Fibroblast of skin of scalp (primary cell): ENCODE data around the gene NUBPL. TPM values are rescaled to one million over a fixed set of nuclear protein-coding genes. Genes with fewer than 3 reads are reported as not detected.

ENCODE experiments used
- DNase-seq: peaks from one replicate; pipeline ENCODE4 v3.0.0-alpha.2; 2013
- polyA plus RNA-seq, 2 experiments: library from polyadenylated mRNA; unstranded; fragments of 120-200 nt; gene quantifications; one replicate each; pipeline ENCODE4 v1.2.1, GENCODE V29; 2013; ENCODE audit not compliant: insufficient read length in 2 of 2

Gene NUBPL, protein sequence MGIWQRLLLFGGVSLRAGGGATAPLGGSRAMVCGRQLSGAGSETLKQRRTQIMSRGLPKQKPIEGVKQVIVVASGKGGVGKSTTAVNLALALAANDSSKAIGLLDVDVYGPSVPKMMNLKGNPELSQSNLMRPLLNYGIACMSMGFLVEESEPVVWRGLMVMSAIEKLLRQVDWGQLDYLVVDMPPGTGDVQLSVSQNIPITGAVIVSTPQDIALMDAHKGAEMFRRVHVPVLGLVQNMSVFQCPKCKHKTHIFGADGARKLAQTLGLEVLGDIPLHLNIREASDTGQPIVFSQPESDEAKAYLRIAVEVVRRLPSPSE
- polyA plus RNA-seq (2013, experiment 1 of 2; ENCODE audit: insufficient read length), result 8.0 TPM
- polyA plus RNA-seq (2013, experiment 2 of 2; ENCODE audit: insufficient read length), result 8.0 TPM

GRCh38 chr14:31561155-31561846 lies at the start of gene NUBPL:
NUBPL (plus strand) TSS chr14:31561404; CDS start chr14:31561440, 36 bp downstream.
- DNase-seq, result peak; percentile 95

DNA sequence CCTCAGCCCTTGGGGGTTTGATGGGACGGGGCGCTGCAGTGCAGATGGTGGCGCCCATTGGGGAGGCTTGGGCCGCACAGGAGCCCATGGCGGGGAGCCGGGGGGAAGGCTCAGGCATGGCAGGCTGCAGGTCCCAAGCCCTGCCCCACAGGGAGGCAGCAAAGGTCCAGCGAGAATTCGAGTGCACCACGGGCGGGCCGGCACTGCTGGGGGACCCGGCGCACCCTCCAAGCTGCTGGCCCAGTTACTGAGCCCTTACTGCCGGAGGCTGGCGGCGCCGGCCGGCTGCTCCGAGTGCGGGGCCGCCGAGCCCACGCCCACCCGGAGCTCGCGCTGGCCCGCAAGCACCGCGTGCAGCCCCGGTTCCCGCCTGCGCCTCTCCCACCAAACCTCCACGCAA lies 34.1 kb upstream of the NUBPL start:
- DNase-seq, result no peak

- DNase-seq, result no peak
Measured at GRCh38 chr14:31527546-31527945, 33.7 kb upstream of the NUBPL start.

GRCh38 chr14:31529053-31529452 lies 32.2 kb upstream of the NUBPL start:
- DNase-seq, result no peak

GRCh38 chr14:31530136-31530535 lies 31.1 kb upstream of the NUBPL start:
- DNase-seq, result no peak

GRCh38 chr14:31536201-31536960 lies 24.8 kb upstream of the NUBPL start:
- no peak for DNase-seq

DNA sequence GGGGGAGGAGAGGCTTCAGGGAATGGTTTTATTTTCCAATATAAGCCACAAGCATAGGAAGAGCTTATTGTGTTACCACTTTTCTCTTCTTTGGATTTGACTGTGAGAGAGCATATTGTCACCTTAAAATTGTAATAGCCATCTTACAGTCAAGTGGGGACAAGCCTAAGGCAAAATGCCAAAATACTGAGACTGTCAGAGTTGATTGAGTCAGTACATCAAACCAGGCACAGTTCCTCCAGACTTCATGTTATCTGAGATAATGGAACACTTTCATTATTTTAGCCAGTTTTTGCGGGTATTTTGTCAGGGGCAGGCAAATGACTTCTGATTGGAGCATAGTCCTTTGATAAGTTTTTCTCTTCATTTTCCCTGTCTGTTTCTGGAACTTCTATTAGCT lies 19.5 kb upstream of the NUBPL start:
- no peak for DNase-seq

DNA sequence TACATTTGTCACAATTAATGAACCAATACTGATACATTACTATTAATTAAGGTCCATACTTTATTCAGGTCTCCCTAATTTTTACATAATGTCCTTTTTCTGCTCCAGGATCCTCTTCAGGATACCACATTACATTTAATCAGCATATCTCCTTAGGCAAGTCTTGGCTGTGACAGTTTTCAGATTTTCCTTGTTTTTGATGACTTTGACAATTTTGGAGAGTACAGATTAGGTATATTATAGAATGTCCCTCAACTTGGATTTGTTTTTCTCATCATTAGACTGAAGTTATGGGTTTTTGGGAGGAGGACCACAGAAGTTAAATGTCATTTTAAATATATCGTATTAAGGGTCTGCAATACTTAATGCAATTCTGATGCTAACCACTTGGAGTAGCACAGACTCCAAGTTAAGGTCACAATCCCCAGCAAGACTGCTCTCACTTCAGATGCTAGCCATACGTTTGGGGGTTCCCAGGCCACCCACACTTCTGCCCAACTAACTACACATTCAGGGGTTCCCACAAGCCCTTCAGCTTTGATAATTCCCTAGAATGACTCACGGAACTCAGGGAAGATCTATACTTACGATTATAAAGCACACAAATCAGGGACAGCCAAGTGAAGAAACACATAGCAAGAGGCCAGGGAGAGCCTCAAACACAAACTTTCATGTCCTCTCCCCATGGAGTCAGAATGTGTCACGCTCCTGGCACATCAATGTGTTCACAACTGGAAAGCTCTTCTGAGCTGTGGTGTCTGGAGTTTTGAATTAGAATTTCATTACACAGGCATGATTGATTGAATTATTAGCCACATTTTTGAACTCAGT lies 17.0 kb upstream of the NUBPL start:
- DNase-seq, result no peak

GRCh38 chr14:31544816-31545215 lies 16.4 kb upstream of the NUBPL start:
- no peak for DNase-seq

GRCh38 chr14:31545328-31545727 lies 15.9 kb upstream of the NUBPL start:
- no peak for DNase-seq

DNA sequence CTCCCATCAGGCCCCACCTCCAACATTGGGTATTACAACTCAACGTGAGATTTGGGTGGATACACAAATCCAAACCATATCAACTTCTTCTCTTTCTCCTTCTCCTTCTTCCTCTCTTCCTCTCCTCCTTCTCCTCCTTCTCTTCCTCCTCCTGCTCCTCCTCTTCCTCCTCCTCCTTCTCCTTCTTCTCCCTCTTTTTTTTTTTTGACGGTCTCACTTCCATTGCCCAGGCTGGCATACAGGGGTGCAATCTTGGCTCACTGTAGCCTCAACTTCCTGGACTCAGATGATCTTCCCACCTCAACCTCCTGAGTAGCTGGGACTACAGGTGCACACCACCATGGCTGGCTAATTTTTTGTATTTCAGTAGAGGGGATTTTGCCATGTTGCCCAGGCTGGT lies 11.4 kb upstream of the NUBPL start:
- no peak for DNase-seq

DNA sequence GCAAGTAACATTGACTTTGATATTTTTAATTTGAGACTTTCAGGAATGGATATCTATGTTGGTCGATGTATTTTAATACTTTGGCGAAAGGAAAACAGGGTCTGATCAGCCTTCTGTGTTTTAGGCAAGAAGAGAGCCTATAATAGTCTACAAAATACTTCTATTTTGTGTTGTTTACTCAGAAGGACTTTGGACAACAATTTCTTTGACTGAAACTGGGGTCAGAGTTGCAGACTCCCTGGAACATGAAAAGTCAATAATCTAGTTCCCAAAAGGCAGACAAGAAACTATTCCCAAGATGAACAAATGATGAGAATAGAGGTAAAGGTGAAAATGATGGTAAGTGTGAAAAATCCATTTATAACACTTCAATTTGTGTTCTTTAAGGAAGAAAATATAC lies 10.6 kb upstream of the NUBPL start:
- DNase-seq, result no peak

DNA sequence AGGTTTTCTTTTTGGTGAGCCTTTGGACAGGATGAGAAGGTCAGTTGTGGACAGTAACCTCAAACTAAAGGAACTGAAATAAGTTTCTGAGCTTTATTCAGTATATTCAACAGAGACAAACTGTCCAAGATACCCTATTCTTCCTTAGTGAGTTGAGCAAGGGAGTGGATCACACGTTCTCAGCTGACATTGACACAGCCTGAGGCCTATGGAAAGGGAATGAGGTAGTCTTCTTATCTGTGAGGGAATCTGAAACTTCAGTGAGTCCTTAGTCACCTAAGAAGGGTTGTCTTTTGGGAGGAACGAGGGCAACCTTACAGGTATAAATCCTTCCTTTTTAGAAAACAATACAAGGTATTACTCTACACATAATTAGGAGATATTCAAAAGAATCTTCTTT lies 5.0 kb upstream of the NUBPL start:
- DNase-seq, result no peak

DNA sequence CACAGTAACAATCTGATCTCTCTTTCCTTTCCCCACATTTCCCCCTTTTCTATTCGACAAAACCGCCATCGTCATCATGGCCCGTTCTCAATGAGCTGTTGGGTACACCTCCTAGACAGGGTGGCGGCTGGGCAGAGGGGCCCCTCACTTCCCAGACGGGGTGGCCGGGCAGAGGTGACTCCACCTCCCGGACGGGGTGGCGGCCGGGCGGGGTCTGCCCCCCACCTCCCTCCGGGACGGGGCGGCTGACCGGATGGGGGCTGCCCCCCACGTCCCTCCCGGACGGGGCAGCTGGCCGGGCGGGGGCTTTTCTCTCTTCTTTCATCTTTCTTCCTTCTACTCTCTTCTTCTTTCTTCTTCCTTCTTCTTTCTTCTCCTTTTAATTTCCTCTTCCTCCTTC lies 1.3 kb upstream of the NUBPL start:
- DNase-seq, result no peak

- DNase-seq, result no peak
Measured at GRCh38 chr14:31560759-31561154, 447 bp upstream of the NUBPL start.

GRCh38 chr14:31564194-31564593 lies 3.0 kb downstream of the NUBPL start:
- DNase-seq, result no peak

- DNase-seq, result peak; percentile 21
Measured at GRCh38 chr14:31566456-31566855, 5.3 kb downstream of the NUBPL start.

GRCh38 chr14:31567655-31568054 lies 6.5 kb downstream of the NUBPL start:
- no peak for DNase-seq

DNA sequence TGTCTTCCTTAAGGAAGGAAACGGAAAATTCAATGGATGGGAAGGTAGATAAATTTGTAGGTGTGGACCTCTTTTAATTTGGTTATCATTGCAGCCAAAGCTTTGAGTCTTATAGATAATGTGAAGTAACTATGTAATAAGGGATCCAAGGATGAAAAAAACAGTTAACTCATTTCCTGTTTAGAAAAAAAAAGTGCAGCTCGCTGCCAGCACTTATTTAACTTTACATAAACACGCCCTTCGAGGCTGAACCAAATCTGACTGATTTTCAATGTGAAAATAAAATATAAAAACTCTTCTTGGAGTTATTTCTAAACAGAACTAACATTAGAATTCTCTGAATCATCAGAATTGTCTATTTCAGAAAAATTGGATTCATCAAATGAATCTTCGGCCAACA lies 7.0 kb downstream of the NUBPL start:
- DNase-seq, result no peak

- no peak for DNase-seq
Measured at GRCh38 chr14:31568671-31569070, 7.5 kb downstream of the NUBPL start.

- no peak for DNase-seq
Measured at GRCh38 chr14:31572955-31573354, 11.8 kb downstream of the NUBPL start.

- no peak for DNase-seq
Measured at GRCh38 chr14:31576949-31577348, 15.7 kb downstream of the NUBPL start.

DNA sequence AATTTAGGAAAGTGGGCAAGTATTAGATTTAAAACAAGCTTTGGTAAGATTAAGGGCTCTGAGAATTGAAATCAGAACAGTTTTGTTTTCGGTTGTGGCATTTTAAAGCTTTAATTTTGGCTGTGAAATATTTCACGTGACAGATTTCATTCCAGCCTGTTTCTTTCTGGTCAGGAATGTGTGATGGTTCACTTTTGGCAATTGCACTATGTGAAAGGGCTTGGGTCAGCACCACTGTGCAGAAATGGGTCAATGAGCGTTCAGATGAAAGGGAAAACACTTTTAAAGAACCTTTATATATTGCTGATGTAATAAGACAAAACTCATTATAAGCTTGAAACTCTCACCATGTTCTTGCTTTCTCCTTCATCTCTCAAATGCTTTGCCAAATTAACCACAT lies 17.1 kb downstream of the NUBPL start:
- no peak for DNase-seq
